ENCODE measurements around the gene OR7E24.
"Not testable (repeated sequence)": the region's sequence is repeated elsewhere in the genome, so short reads cannot be mapped to it uniquely, and the experiment has no call there.

OR7E24 gene

GRCh38 chr19:9250630-9251029 lies at the start of gene OR7E24:
Gene OR7E24 (plus strand): TSS chr19:9250930. CDS start chr19:9251044, 114 bp downstream.
- no peak for TF ChIP-seq CTCF (conservative IDR thresholded peaks at IDR 0.05; ENCODE audit: low read depth, low read length)
- H3K4me3 ChIP-seq (ENCODE audit: low read length): no peak within 1 kb of the TSS
- no peak for DNase-seq (ENCODE audit: low read depth)

DNA sequence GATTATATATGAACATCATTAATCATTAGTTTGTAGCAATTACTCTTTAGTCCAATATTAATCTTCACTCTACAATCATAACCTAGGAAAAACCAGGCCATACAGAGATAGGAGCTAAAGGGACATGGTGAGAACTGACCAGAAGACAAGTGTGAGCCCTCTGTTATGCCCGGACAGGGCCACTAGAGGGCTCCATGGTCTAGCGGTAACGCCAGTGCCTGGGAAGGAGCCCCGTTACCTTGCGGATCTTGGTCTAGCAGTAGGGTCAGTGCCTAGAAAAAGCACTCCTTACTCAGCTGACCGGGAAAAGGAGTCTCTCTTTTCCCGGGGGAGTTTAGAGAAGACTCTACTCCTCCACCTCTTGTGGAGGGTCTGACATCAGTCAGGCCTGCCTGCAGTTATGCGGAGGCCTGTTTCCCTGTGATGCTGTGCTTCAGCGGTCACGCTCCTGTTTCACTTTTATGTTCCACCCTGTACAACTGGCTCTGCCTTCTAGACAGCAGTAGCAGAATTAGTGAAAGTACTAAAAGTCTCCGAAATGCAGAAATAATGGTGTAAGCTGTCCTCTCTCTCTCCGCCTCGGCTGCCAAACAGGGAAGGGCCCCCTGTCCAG lies 45.1 kb upstream of the OR7E24 start:
- TF ChIP-seq CTCF (conservative IDR thresholded peaks at IDR 0.05; ENCODE audit: low read depth, low read length): peak; percentile 72
- DNase-seq (ENCODE audit: low read depth): peak; percentile 0
- no peak overlapping the region for H3K4me3 ChIP-seq (ENCODE audit: low read length)

- H3K4me3 ChIP-seq (ENCODE audit: low read length): no peak within 1 kb of the TSS
- no peak for TF ChIP-seq CTCF (conservative IDR thresholded peaks at IDR 0.05; ENCODE audit: low read depth, low read length)
- no peak for DNase-seq (ENCODE audit: low read depth)
Measured at GRCh38 chr19:9219489-9219888, 31.2 kb upstream of the OR7E24 start, which contains the start of gene OR7D4. Gene OR7D4 (minus strand): TSS chr19:9219589. CDS start chr19:9214837, 4,752 bp downstream.

DNA sequence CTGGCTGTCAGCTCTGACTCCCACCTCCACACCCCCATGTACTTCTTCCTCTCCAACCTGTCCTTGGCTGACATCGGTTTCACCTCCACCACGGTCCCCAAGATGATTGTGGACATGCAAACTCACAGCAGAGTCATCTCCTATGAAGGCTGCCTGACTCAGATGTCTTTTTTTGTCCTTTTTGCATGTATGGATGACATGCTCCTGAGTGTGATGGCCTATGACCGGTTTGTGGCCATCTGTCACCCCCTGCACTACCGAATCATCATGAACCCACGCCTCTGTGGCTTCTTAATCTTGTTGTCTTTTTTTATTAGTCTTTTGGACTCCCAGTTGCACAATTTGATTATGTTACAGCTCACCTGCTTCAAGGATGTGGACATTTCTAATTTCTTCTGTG lies 506 bp downstream of the OR7E24 start:
- DNase-seq (ENCODE audit: low read depth): no peak
- H3K4me3 ChIP-seq (ENCODE audit: low read length): no peak overlapping the region
- no peak for TF ChIP-seq CTCF (conservative IDR thresholded peaks at IDR 0.05; ENCODE audit: low read depth, low read length)

DNA sequence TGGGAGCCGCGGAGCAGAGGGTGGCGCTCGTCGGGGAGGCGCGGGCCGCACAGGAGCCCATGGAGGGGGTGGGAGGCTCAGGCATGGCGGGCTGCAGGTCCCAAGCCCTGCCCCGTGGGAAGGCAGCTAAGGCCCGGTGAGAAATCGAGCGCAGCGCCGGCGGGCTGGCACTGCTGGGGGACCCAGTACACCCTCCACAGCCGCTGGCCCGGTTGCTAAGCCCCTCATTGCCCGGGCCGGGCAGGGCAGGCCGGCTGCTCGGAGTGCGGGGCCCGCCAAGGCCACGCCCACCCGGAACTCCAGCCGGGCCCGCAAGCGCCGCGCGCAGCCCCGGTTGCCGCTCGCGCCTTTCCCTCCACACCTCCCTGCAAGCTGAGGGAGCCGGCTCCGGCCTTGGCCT lies 32.8 kb downstream of the OR7E24 start:
- not testable (repeated sequence) for DNase-seq (ENCODE audit: low read depth); H3K4me3 ChIP-seq (ENCODE audit: low read length)

- no peak for TF ChIP-seq CTCF (conservative IDR thresholded peaks at IDR 0.05; ENCODE audit: low read depth, low read length)
- no peak overlapping the region for H3K4me3 ChIP-seq (ENCODE audit: low read length)
Measured at GRCh38 chr19:9289231-9289884, 38.6 kb downstream of the OR7E24 start.

GRCh38 chr19:9295411-9295849 lies 44.7 kb downstream of the OR7E24 start:
- TF ChIP-seq CTCF (conservative IDR thresholded peaks at IDR 0.05; ENCODE audit: low read depth, low read length): no peak
- no peak for DNase-seq (ENCODE audit: low read depth)

More at GRCh38 chr19:9289231-9289884, 38.6 kb downstream of the OR7E24 start:
- DNase-seq (ENCODE audit: low read depth): no peak

More at GRCh38 chr19:9295411-9295849, 44.7 kb downstream of the OR7E24 start:
- no peak overlapping the region for H3K4me3 ChIP-seq (ENCODE audit: low read length)
